Breast epithelium (tissue), 3 donors: ENCODE results near the gene PAAF1.

Experiments
- POLR2AphosphoS5 ChIP-seq, 3 donors: sonication (generic); formaldehyde crosslinking; IDR thresholded peaks; one replicate each; pipeline ENCODE4 v1.6.1; 2017; ENCODE audit warnings: antibody characterized with exemption in 3 of 3
- TF ChIP-seq, protein P1 (sequence below), 3 donors: fragments of 450-650 bp; IDR thresholded peaks; one replicate each; pipeline ENCODE4 v1.5.1; 2016 to 2017; ENCODE audit warnings: antibody characterized with exemption in 3 of 3, mild to moderate bottlenecking in 3 of 3, moderate library complexity in 3 of 3

GRCh38 chr11:73968356-73968966 lies 91.7 kb downstream of the PAAF1 start:
- TF ChIP-seq, protein P1, sequence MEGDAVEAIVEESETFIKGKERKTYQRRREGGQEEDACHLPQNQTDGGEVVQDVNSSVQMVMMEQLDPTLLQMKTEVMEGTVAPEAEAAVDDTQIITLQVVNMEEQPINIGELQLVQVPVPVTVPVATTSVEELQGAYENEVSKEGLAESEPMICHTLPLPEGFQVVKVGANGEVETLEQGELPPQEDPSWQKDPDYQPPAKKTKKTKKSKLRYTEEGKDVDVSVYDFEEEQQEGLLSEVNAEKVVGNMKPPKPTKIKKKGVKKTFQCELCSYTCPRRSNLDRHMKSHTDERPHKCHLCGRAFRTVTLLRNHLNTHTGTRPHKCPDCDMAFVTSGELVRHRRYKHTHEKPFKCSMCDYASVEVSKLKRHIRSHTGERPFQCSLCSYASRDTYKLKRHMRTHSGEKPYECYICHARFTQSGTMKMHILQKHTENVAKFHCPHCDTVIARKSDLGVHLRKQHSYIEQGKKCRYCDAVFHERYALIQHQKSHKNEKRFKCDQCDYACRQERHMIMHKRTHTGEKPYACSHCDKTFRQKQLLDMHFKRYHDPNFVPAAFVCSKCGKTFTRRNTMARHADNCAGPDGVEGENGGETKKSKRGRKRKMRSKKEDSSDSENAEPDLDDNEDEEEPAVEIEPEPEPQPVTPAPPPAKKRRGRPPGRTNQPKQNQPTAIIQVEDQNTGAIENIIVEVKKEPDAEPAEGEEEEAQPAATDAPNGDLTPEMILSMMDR (IDR thresholded peaks at IDR 0.05), result no peak
- TF ChIP-seq POLR2AphosphoS5 (IDR thresholded peaks at IDR 0.05), result no peak
